Measurements from ENCODE around the gene C20orf204. TPM values are rescaled to one million over a fixed set of nuclear protein-coding genes. Genes with fewer than 3 reads are reported as not detected.

Gene C20orf204
- total and polyA plus RNA-seq, 2 of the 4 experiments (the other 2 are of a cell fraction), result 0.09 to 0.18 TPM

- TF ChIP-seq, protein P1, sequence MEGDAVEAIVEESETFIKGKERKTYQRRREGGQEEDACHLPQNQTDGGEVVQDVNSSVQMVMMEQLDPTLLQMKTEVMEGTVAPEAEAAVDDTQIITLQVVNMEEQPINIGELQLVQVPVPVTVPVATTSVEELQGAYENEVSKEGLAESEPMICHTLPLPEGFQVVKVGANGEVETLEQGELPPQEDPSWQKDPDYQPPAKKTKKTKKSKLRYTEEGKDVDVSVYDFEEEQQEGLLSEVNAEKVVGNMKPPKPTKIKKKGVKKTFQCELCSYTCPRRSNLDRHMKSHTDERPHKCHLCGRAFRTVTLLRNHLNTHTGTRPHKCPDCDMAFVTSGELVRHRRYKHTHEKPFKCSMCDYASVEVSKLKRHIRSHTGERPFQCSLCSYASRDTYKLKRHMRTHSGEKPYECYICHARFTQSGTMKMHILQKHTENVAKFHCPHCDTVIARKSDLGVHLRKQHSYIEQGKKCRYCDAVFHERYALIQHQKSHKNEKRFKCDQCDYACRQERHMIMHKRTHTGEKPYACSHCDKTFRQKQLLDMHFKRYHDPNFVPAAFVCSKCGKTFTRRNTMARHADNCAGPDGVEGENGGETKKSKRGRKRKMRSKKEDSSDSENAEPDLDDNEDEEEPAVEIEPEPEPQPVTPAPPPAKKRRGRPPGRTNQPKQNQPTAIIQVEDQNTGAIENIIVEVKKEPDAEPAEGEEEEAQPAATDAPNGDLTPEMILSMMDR (conservative IDR thresholded peaks at IDR 0.05; ENCODE audit: low read depth, low read length), result no peak
Observed at GRCh38 chr20:64024141-64024990, 11.6 kb upstream of the C20orf204 start (continued).

- dilution Hi-C loops (cut with HindIII; ENCODE audit: low sequenced_read_pairs, unreplicated experiment), result no loop called here
- H3K4me2 ChIP-seq (ENCODE audit: low read depth, low read length), result no peak overlapping the region
- H3K18ac ChIP-seq (ENCODE audit: low read depth, low read length), result no peak overlapping the region
- no peak overlapping the region for H3K23ac ChIP-seq (ENCODE audit: low read depth, low read length)
- H3K9ac ChIP-seq (ENCODE audit: low read depth, low read length), result no peak overlapping the region
- H3K56ac ChIP-seq (ENCODE audit: extremely low read depth, insufficient read depth, low read length), result no peak overlapping the region
- H2BK15ac ChIP-seq (ENCODE audit: low read depth, low read length), result no peak overlapping the region
- no TSS peak for BruUV-seq (replicated peaks)
- H2AK9ac ChIP-seq (replicated peaks; ENCODE audit: low read depth, low read length, poor library complexity), result no peak overlapping the region
- H3K27ac ChIP-seq (ENCODE audit: insufficient read depth, low read length), result no peak overlapping the region
- ATAC-seq (ENCODE audit: low read depth), result no peak
- H4K5ac ChIP-seq (ENCODE audit: low read depth, low read length), result no peak overlapping the region
- H3K79me1 ChIP-seq (ENCODE audit: low read depth in 1 of 2, low read length in 2 of 2), result peaks cover 8 to 16% of the 10 kb centered on the region in 2 experiments; a peak in 3 of 4 replicates
- H2AK5ac ChIP-seq (ENCODE audit: low read depth, low read length), result no peak overlapping the region
- no peak overlapping the region for H2BK20ac ChIP-seq (ENCODE audit: low read depth, low read length)
- CTCF ChIA-PET, result no interaction called here
- no peak overlapping the region for H3K4ac ChIP-seq (ENCODE audit: low read depth, low read length)
- H2AFZ ChIP-seq (replicated peaks; ENCODE audit: low read length, poor library complexity), result no peak overlapping the region
- H4K20me1 ChIP-seq (ENCODE audit: insufficient read depth, low read length), result peaks cover 13% of the 10 kb centered on the region
- H3K9me1 ChIP-seq (ENCODE audit: insufficient read depth, low read length), result peaks cover 4% of the 10 kb centered on the region; the same call in 1 of the 2 replicates
- no peaks in the 10 kb centered on the region for H3K4me1 ChIP-seq (ENCODE audit: control insufficient read depth, insufficient read depth, low read length)
- intact Hi-C loops (cut with micrococcal nuclease), result no loop called here
- no peak overlapping the region for H4K91ac ChIP-seq (ENCODE audit: insufficient read depth, low read depth, low read length)
- H3K27me3 ChIP-seq (ENCODE audit: control insufficient read depth, insufficient read depth, low read length), result no peaks in the 10 kb centered on the region
- peaks cover 73% of the 10 kb centered on the region for H3K36me3 ChIP-seq (ENCODE audit: control insufficient read depth, insufficient read depth, low read length)
- H2BK5ac ChIP-seq (ENCODE audit: low read depth, low read length, poor library complexity, severe bottlenecking), result no peak overlapping the region
- in situ Hi-C loops (cut with MboI; ENCODE audit: low sequenced_read_pairs), result no loop called here
- H4K8ac ChIP-seq (ENCODE audit: low read depth in 2 of 2, low read length in 2 of 2), result no peak overlapping the region
- H3K14ac ChIP-seq (replicated peaks; ENCODE audit: low read depth, low read length), result no peak overlapping the region
- POLR2A ChIA-PET (ENCODE audit: unreplicated experiment), result no interaction called here
- no peak overlapping the region for H3K4me3 ChIP-seq (ENCODE audit: insufficient read depth, low read depth, low read length)
- H2BK120ac ChIP-seq (ENCODE audit: low read depth, low read length), result no peak overlapping the region
- WGBS, 2 experiments (ENCODE audit: extremely low coverage in 2 of 2, insufficient read length in 1 of 2), result 94% methylated on average over 8 of the region's 18 CpGs; no CpG with 5 or more reads in 1 of the 2 experiments
- DNase-seq, result no peak
- no peaks in the 10 kb centered on the region for H3K9me3 ChIP-seq (ENCODE audit: control insufficient read depth, insufficient read depth, low read length)
- no peak for TF ChIP-seq NFE2L2 (IDR thresholded peaks at IDR 0.05; ENCODE audit: low read depth, low read length)
- TF ChIP-seq CHD1 (IDR thresholded peaks at IDR 0.05; ENCODE audit: low read depth, low read length), result no peak
- TF ChIP-seq MXI1 (IDR thresholded peaks at IDR 0.05; ENCODE audit: borderline replicate concordance, low read depth, low read length), result no peak
- TF ChIP-seq MAFK (IDR thresholded peaks at IDR 0.05; ENCODE audit: low read depth, low read length), result no peak
- TF ChIP-seq MAZ (IDR thresholded peaks at IDR 0.05; ENCODE audit: borderline replicate concordance, low read depth, low read length), result no peak
- TF ChIP-seq FOS (IDR thresholded peaks at IDR 0.05; ENCODE audit: low read depth, low read length), result no peak
- TF ChIP-seq, protein P1 (conservative IDR thresholded peaks at IDR 0.05; ENCODE audit: low read depth, low read length), result no peak
- TF ChIP-seq ELK1 (IDR thresholded peaks at IDR 0.05; ENCODE audit: borderline replicate concordance, low read depth, low read length), result no peak
Observed at GRCh38 chr20:64025101-64025825, 10.7 kb upstream of the C20orf204 start.

Data from IMR-90 (cell line).